GM18907 (cell line): ENCODE results near the gene CWC25.

Source experiments
- ATAC-seq: cut with Tn5 transposase; IDR thresholded peaks from one replicate; pipeline ENCODE4 v1.9.1; 2021; ENCODE audit warnings: mild to moderate bottlenecking, moderate library complexity; ENCODE audit not compliant: unreplicated experiment

CWC25 gene

DNA sequence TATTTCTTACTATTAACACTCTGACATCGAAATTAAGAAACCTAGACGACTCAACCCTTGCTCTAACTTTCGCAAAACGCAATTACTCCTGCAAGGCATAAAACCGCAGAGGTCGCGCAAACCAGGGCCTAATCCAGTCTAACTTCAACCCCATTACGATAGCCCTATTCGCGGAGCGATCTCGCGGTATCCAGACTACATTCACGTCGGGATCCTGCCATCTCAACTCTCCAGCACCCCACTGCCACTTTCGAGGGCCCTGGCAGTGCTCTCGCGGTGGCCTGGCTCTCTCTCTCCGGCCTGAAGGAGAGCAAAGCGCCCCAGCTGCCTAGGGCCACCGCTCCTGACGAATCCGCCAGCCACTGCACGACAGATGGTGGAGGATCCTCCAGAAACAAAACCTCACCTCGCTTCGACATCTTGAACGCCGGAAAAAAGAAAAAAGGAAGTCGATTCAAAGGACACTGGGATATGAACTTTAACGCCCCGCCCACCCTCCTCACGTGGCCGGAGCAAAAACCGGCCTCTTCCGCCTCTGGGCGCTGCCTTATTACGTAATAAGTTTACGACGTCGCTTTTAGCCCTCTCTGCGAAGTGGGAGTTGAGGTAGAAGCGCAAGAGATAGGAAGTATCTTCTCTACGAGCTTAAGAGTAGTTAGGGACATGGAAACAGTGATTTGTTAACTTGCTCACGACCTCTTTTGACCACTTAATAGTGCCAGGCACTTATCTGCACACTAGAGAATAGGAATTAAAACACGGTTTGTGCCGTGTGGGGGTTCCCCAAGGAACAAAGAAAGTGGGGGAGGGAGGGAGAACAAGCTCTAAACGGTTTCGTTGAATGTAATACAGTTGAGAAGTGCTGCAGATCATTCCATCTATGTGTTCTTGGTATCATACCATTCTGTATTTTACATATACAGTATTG, 28.4 kb upstream of the CWC25 start, which contains the start of gene RPL23:
Gene RPL23, minus strand, starts transcription at position 430 of the 928 bp plus-strand sequence. Its CDS starts 11 bp downstream, at position 419.
- peak; percentile 87 for ATAC-seq

DNA sequence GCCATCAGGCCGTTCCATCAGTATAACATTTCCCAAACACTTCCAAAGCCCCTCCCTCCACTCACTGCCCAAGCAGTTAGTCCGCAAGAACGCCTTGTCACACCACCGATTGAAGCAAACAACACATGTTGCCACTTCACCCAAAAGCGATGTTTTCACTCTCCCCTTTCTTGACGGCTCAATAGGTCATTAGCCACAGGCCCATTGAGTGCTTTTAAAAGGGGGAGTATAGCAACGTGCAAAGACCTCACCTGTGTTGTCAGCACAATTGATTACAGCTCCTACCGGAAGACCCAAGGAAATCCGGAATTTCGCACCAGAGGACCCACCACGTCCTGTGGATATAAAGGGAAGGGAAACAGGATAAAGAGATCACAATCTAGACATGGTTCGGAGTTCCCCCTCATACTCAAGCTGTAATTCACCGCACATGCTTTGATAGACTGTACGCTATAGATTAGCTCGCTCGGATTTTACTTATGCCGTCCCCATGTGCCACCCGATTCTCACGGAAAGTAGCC, 27.7 kb upstream of the CWC25 start:
- ATAC-seq: peak; percentile 9

DNA sequence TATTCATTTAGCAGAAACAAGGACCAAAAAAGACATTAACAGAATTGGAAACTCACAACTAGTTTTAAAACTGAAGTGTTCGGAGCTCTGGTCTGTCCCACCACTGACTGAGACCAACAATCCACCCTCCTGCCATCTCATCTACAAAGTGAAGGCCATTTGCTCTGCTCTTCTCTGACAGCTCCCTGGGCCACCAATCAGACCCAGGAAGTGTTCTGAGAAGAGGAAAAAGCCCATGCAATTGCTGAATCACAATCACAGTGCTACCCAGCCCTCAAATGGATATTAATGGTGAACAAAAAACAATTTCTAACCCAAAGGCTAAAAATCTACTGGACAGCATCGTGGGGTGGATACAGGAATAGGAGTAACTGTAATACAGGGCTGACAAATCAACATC, 26.3 kb upstream of the CWC25 start:
- ATAC-seq: no peak

DNA sequence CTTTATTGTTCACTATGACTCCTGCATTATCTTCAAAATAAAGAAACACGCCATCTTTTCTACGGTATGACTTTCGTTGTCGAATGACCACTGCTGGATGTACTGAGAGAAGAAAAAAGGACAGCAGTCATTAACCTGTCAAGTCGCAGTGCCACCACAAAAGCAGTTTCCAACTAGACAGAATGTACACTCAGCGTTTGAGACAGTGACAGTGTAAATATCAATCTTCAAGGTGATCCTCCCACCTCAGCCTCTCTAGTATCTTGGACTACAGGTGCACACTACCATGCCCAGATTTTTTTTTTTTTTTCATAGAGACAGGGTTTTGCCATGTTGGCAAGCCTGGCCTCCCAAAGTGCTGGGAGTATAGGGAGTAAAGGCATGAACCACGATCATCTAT, 25.3 kb upstream of the CWC25 start:
- ATAC-seq: no peak

DNA sequence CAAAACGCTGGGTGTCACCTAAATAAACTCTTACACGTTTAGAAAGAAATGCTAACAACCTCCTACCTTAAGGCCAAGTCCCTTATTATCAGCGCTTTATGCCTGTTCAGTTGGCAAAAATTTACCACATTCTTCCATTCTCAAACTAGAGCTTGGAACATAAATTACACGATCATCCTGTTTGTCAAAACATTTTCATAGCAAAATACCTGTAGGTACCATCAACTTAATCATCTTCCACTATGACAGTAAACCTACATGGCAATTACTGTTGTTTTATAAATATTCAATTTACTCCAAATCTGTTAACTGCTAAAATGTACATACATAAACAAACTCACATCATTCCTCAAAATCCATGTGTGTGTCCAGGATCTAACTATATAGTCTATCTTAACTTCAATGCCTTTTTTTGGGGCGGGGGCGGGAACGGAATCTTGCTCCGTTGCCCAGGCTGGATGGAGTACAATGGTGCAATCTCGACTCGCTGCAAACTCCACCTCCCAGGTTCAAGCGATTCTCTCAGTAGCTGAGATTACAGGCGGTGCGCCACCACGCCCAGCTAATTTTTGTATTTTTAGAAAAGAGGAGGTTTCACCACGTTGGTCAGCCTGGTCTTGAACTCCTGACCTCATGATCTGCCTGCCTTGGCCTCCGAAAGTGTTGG, 24.0 kb upstream of the CWC25 start:
- ATAC-seq: no peak

DNA sequence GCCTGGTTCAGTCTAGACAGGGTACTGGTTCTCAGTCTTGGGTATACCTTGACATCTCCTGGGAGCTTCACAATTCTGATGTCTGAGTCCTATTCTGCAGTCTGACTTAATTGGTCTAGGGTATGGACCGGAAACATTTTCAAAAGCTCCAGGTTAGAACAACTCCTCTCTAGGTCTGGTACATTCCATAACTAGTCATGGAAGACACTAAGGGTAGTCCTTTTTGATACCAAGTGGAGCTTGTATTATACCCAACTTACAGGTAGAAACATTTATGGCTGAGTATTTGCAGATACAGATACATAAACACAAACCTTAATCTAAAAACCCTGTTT, 23.4 kb upstream of the CWC25 start:
- ATAC-seq: no peak

DNA sequence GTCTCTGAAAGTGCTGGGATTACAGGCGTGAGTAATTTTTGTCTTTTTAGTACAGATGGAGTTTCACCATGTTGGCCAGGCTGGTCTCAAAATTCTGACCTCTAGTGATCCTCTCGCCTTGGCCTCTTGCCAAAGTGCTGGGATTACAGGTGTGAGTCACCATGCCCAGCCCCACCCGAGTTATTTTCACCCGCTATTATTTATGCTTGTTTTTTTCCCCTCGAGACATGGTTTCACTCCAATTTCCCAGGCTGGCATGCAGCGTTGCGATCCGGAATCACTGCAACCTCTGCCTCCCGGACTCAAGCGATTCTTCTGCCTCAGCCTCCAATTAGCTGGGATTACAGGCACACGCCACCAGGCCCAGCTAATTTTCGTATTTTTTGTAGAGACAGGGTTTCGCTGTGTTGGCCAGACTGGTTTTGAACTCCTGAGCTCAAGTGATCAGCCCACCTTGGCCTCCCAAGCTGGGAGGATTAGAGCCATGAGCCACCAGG, 19.2 kb upstream of the CWC25 start:
- ATAC-seq: no peak

DNA sequence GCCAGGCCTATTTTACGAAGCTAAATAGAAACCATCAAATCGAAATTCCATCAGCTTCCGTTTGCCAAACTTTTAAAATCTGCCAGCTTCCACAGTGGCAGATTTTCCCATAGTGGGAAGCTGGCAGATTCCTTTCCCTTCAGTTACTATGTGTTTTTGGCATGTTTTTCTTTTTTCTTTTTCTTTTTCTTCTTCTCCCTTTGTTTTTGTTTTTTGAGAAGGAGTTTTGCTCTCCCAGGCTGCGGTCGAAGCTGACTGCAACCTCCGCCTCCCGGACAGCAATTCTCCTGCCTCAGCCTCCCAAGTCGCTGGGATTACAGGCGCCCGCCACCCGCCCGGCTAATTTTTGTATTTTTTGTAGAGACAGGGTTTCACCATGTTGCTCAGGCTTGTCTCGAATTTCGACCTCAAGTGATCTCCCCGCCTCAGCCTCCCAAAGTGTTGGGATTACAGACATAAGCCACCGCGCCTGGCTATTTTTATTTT, 684 bp upstream of the CWC25 start:
- no peak for ATAC-seq

DNA sequence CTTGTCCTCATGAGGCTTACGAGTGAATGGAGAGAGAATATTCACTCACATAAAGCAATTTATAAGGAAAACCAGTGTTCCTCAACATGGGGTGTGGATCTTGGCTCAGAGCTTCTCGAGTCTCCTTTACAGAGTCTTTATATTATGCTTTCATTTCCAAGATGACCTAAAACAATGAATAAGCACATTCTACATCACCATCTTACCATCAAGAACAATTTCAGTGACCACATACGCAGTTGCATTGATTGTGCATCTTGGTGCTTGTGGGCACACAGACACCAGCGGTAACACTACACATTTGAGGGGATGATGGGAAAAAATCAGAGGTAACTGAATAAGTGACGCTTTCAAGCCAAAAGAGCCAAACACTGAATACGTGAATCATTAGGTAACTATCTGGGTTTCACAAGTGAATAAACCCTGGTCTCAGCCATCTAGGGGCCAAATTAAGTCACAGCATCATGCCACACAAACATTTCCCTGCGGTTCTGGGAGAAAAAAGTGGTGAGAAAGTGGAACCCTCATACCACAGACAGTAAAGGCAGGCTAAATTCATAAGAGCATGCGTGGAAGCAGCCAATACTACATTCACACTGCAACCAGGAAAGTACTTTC, 9.4 kb downstream of the CWC25 start:
- ATAC-seq: no peak

DNA sequence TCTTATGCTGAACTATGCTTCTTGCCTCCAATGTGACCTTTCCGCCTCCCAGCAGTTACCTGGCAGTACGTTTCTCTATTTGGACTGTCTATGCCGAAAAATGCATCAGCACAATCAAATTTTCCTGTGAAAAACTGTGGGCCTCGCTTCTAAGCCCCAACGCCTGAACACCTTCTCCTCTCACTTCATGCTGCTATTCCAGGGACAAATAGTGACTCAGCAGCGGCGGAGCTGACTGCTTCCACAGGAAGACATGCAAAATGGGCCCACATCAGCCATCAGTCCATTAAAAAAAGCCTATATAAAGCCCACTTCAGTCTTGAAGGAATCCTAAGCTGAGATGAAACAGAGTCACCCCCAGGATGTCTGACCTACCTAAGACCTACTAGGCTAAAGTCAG, 15.3 kb downstream of the CWC25 start:
- ATAC-seq: no peak

DNA sequence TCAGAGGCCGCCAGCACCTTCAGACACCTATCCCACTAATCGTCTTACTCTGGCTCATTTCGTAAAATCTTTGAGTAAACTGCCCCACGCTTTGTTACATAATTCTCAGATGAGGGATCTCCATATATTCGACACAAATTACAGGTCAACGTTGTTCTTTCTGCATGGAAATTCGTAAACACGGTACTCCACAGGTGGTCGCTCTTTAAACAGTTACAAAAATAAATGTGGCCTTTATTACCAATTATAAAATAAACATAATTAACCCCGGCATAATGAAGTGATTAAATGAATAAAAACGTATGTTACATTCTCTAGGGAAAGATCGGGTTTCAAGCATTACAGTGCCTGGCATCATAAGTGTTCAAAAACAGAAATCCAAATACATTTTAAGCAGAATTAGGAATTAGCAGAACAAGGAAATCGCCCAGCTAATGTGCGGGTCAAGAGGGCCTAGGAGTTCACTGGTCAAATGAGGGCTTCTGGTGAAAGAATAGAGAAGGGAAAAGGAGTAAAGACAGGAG, 24.8 kb downstream of the CWC25 start:
- ATAC-seq: no peak

DNA sequence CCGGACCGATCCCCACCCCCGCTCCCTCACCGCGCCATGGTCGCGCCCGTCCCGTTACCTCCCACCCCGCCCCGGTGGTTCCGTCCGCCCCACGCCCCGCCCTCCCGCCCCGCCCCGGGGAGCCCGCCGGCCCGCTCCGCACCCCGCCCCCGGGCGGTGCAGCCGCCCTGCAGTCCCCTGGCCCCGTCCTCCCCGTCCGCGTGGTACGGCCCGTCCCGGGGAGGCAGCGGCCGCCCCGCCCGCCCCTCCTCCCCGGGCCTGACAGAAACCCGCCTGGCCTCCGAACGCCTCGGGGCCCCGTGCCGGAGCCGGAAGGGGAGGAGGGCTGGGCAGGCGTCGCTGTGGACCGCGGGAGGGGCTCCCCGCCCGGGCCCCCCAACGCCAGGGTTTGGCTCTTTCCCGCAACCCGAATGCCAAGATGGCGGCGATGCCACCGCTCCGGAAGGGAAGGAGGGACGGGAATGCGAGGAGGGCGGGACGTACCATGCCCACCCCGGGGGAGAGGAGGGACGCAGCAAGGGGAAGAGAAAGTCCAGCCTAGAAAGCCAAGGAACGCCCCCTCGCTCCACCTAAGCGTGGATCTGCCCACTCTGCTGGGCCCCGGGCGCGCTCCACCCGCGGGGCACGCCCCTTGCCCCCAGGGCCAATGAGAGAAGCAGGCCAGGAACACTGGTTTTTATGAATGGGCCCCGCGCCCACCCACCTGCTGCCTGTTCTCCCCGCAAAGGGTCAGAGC, 25.5 kb downstream of the CWC25 start, which contains the start of gene PIP4K2B:
Gene PIP4K2B, minus strand, starts transcription at position 56 of the 736 bp plus-strand sequence. CDS start 132 bp downstream, outside the sequence.
- ATAC-seq: peak; percentile 77

DNA sequence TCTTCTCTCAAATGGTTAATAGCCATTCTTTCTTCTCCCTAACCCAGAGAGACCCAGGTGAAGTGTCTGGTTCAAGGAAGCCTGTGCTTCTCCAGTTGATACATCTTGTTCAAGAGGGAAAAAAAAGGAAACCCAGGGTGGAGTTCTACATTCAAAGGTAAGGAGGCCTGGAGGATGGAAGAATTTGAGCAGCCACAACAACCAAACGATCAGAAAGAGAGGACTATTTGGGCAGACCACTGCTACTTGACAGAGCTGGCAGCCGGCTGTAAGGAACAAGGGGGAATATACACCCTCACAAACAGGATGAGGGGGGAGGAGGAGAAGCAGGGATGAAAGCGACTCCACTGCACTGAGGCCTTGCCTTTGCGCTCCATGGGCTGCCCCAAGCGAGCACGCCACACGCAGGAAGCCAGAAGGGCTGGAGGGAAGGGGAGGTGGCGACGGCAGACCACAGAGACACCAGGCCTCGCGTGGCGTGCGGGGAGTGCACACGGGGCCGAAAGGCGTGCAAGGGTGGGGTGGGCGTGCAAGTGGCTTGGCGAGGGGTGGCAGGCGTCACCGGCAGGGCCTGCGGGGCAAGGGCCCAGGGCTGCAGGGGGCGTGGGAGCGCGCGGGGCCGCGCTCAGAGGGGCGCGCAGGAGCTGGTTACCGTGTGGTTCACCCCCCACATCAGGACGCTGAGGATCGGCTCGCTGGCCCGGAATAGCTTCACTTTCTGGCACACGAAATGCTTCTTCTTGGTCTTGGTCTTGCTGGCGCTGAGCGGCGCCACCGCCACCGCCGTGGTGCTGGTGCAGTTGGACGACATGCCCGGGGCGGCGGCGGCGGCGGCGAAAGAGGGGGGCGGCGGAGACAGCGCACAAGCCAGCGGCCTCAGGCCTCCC, 26.3 kb downstream of the CWC25 start:
- ATAC-seq: peak; percentile 40

DNA sequence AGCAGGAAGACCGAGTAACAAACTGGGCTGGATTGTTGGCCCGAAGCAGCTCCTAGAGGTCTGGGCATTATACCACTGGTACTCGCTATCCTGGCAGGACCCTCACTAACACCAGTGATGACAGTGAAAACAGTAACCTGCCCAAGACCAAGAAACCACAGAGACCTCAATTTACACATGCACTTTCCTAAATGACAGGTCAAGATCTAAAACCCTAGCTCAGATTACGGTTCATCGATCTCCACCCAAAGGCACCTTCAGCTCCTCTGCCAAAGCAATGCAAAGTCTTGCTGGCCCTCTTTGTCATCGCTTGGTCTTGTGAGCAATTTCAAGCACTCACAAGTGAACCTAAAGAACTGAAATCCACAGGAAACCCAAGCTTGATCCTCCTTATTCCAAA, 27.3 kb downstream of the CWC25 start:
- no peak for ATAC-seq

DNA sequence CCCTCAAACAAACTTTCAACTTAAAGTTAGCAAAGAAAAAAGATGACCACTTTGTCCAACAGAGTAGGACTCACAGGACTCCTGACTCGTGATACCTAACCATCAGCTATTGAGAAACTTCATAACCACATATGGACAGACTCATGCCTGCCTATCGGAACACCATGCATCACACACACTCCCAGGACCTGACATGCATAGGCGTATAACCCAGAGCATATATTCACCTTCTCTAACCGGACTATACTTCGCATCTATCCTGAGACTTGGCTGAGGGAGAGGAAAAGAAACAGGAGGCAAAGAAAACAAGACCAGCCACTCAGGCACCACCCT, 28.0 kb downstream of the CWC25 start:
- no peak for ATAC-seq

DNA sequence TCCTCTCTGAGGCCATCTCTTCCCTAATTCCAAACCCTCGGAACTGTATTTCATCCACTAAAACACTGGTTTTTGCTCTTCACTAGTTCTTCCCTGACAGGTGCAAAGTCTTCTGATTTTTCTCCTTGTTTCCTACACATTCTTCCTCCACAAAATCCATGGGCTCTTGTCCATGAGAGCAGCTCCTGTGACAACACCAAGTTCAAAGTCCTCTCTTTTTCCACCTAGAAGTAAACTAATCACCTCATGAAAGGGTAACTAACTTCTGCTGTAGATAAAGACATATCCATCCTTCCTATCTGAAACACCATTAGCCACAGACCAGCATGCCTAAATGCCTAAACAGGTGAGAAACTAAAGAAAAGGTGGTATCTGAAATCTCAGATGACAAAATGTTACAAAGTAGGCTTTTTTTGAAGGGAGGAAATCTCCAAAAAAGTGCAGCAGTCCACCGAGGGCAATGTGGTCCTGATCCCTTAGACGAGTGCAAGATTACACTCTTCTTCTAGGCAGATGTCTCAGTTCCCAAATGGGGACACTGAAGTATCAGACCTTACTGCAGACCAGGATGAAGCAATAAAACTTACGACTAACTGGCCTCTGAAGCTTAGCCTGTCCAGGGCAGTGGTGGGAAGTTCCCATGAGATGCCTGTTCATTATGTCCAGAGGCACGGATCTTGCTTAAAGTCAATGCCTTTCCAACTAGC, 28.5 kb downstream of the CWC25 start:
- no peak for ATAC-seq

DNA sequence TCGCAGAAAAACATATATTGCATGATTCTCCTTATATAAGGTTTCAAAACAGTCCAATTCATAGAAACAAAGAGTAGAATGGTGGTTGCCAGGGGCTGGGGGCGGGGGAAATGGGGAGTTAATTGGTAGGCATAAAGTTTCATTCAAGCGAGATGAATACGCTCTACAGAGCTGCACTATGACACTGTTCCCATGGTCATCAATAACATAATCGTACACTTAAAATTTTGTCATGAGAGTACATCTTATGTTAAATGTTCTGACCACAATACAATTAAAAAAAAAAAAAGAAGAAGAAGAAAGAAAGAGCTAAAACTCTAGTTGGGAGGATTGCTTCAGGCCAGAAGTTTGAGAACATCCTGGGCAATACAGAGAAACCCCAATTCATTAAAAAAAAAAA, 30.9 kb downstream of the CWC25 start:
- no peak for ATAC-seq

DNA sequence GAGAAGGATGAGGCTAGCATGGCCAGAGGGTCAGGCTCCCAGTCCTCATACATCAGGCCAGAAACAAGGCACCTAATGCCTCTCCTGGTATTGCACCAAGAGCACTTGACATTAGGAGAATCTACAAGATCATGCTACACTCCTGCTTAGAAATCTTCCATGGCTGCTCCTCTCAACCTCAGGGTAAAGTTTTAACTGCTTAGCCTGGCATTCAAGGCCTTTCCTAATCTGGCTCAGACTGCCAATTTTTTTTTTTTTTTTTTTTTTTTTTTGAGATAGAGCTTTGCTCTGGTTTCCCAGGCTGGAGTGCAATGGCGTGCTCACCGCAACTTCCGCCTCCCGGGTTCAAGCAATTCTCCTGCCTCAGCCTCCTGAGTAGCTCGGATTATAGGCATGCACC, 34.0 kb downstream of the CWC25 start:
- no peak for ATAC-seq
